ENCODE measurements around the gene CLEC3B.

GRCh38 chr3:45062697-45063070 is 36.6 kb downstream of the CLEC3B start:
- TF ChIP-seq, protein P1, sequence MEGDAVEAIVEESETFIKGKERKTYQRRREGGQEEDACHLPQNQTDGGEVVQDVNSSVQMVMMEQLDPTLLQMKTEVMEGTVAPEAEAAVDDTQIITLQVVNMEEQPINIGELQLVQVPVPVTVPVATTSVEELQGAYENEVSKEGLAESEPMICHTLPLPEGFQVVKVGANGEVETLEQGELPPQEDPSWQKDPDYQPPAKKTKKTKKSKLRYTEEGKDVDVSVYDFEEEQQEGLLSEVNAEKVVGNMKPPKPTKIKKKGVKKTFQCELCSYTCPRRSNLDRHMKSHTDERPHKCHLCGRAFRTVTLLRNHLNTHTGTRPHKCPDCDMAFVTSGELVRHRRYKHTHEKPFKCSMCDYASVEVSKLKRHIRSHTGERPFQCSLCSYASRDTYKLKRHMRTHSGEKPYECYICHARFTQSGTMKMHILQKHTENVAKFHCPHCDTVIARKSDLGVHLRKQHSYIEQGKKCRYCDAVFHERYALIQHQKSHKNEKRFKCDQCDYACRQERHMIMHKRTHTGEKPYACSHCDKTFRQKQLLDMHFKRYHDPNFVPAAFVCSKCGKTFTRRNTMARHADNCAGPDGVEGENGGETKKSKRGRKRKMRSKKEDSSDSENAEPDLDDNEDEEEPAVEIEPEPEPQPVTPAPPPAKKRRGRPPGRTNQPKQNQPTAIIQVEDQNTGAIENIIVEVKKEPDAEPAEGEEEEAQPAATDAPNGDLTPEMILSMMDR (conservative IDR thresholded peaks at IDR 0.05): no peak
- no peak for TF ChIP-seq ZFX (IDR thresholded peaks at IDR 0.05)

Measured in C4-2B (cell line).